HCT116 (cell line): ENCODE results near the gene STX12. TPM values are rescaled to one million over a fixed set of nuclear protein-coding genes. Genes with fewer than 3 reads are reported as not detected.

Experiments
- ATAC-seq: fragments of 200-7000 bp; cut with Tn5 transposase; 2 replicates; pipeline ENCODE4 v1.9.1; 2020; ENCODE audit warnings: mild to moderate bottlenecking, moderate library complexity
- BruUV-seq: library from RNA; stranded (reverse); fragments of 400-500 nt; replicated peaks from 2 replicates; lab custom pipeline; 2021; lab: Mats Ljungman, UMichigan
- CTCF ChIA-PET: fragments of 300-600 bp; sonication (Branson Sonifier 250); formaldehyde crosslinking; loops from one replicate; lab custom pipeline; 2021; ENCODE audit warnings: antibody characterized with exemption; lab: Charles Lee
- POLR2A ChIA-PET: fragments of 300-600, 350-600 bp; sonication (Branson Sonifier 250); formaldehyde crosslinking; loops from one replicate; lab custom pipeline; 2021; ENCODE audit warnings: antibody characterized with exemption; lab: Charles Lee
- RAD21 ChIA-PET, 2 experiments: fragments of 300-600 bp; sonication (Branson Sonifier 250); formaldehyde crosslinking; loops; one replicate each; lab custom pipeline; 2023; ENCODE audit warnings: low total read pairs in 2 of 2; ENCODE audit not compliant: uncharacterized antibody in 2 of 2, unreplicated experiment in 2 of 2, low non-redundant PET in 1 of 2; lab: Charles Lee
- DNase-seq: peaks from one replicate; pipeline ENCODE4 v3.0.0-alpha.2; 2010; ENCODE audit warnings: low read depth, low spot score
- H2AFZ ChIP-seq: fragments of 200-600 bp; shearing (Covaris generic), sonication (generic); 2 replicates; pipeline ENCODE4 v1.6.1; 2017; ENCODE audit warnings: low read depth, mixed run types, mixed read lengths, antibody characterized with exemption, low read length; ENCODE audit not compliant: poor library complexity, severe bottlenecking
- H3K27ac ChIP-seq: 2 replicates; pipeline ENCODE4 v1.5.1; 2012; ENCODE audit warnings: low read depth, low read length
- H3K27me3 ChIP-seq: fragments of 200-600 bp; sonication (generic); 2 replicates; pipeline ENCODE4 v1.6.1; 2016; ENCODE audit warnings: mixed run types, low read length, mixed read lengths; ENCODE audit not compliant: insufficient read depth
- H3K36me3 ChIP-seq, 2 experiments: fragments of 200-500 bp in 1 of 2; fragments of 200-600 bp in 1 of 2; sonication (Bioruptor generic) in 1 of 2; sonication (generic) in 1 of 2; 2 replicates each; pipeline versions ENCODE4 v1.5.1 to v1.6.1; 2014 to 2016; ENCODE audit warnings: low read length in 2 of 2, inconsistent platforms in 1 of 2, mixed read lengths in 1 of 2, mixed run types in 1 of 2; ENCODE audit not compliant: insufficient read depth in 2 of 2, control insufficient read depth in 1 of 2
- H3K4me1 ChIP-seq, 2 experiments: fragments of 200-600 bp in 1 of 2; sonication (generic) in 1 of 2; 2 replicates each; pipeline versions ENCODE4 v1.5.1 to v1.6.1; 2012 to 2017; ENCODE audit warnings: low read length in 2 of 2, inconsistent platforms in 1 of 2, mild to moderate bottlenecking in 1 of 2, mixed read lengths in 1 of 2, mixed run types in 1 of 2, moderate library complexity in 1 of 2; ENCODE audit not compliant: insufficient read depth in 2 of 2, control insufficient read depth in 1 of 2
- H3K4me2 ChIP-seq: fragments of 200-600 bp; sonication (generic); 2 replicates; pipeline ENCODE4 v1.6.1; 2017; ENCODE audit warnings: mixed run types, low read length, mixed read lengths
- H3K4me3 ChIP-seq, 2 experiments: fragments of 200-600 bp in 1 of 2; sonication (generic) in 1 of 2; replicated peaks in 1 of 2; 2 replicates each; pipeline ENCODE4 v1.5.1; 2011 to 2016; ENCODE audit warnings: low read length in 2 of 2, control low read depth in 1 of 2, low read depth in 1 of 2, mild to moderate bottlenecking in 1 of 2, mixed read lengths in 1 of 2, mixed run types in 1 of 2
- H3K79me2 ChIP-seq: fragments of 200-600 bp; sonication (generic); 2 replicates; pipeline ENCODE4 v1.6.1; 2017; ENCODE audit warnings: mild to moderate bottlenecking, mixed run types, low read length, moderate library complexity, mixed read lengths; ENCODE audit not compliant: insufficient read depth
- H3K9ac ChIP-seq: fragments of 200-600 bp; sonication (generic); 2 replicates; pipeline ENCODE4 v1.6.1; 2016; ENCODE audit warnings: low read length, mixed read lengths
- H3K9me2 ChIP-seq: fragments of 200-600 bp; sonication (generic), shearing (Covaris generic); 2 replicates; pipeline ENCODE4 v1.6.1; 2017; ENCODE audit warnings: mixed run types, mild to moderate bottlenecking, moderate library complexity; ENCODE audit not compliant: insufficient read depth
- H3K9me3 ChIP-seq, 2 experiments: fragments of 200-500 bp in 1 of 2; fragments of 200-600 bp in 1 of 2; sonication (Bioruptor generic) in 1 of 2; sonication (generic) in 1 of 2; 2 replicates each; pipeline ENCODE4 v1.6.1; 2014 to 2017; ENCODE audit warnings: low read length in 2 of 2, mixed read lengths in 2 of 2, inconsistent platforms in 1 of 2, low read depth in 1 of 2, mild to moderate bottlenecking in 1 of 2, mixed run types in 1 of 2, moderate library complexity in 1 of 2; ENCODE audit not compliant: control insufficient read depth in 1 of 2, insufficient read depth in 1 of 2
- H4K20me1 ChIP-seq: fragments of 200-600 bp; sonication (generic), shearing (Covaris generic); 2 replicates; pipeline ENCODE4 v1.6.1; 2017; ENCODE audit warnings: mixed run types, mild to moderate bottlenecking, moderate library complexity; ENCODE audit not compliant: insufficient read depth
- ATF3 ChIP-seq: IDR thresholded peaks from 2 replicates; pipeline ENCODE4 v1.6.1; 2012
- CBX3 ChIP-seq: IDR thresholded peaks from 2 replicates; pipeline ENCODE4 v1.6.1; 2012; ENCODE audit warnings: low read depth
- CEBPB ChIP-seq: IDR thresholded peaks from 2 replicates; pipeline ENCODE4 v1.6.1; 2012; ENCODE audit warnings: low read depth
- CTCF ChIP-seq, 3 experiments: fragments of 200-600 bp in 1 of 3; sonication (generic) in 1 of 3; IDR thresholded peaks in 2 of 3; conservative IDR thresholded peaks in 1 of 3; 2 replicates each; pipeline ENCODE4 v1.5.1; 2012 to 2017; ENCODE audit warnings: low read depth in 2 of 3, low read length in 2 of 3, antibody characterized with exemption in 1 of 3, borderline replicate concordance in 1 of 3, control low read depth in 1 of 3, mild to moderate bottlenecking in 1 of 3, mixed read lengths in 1 of 3, mixed run types in 1 of 3, moderate library complexity in 1 of 3; ENCODE audit not compliant: insufficient read depth in 1 of 3
- EGR1 ChIP-seq: IDR thresholded peaks from 2 replicates; pipeline ENCODE4 v1.6.1; 2012; ENCODE audit warnings: low read depth
- EZH2 ChIP-seq: fragments of 200-600 bp; sonication (generic); IDR thresholded peaks from 2 replicates; pipeline ENCODE4 v1.6.1; 2017; ENCODE audit warnings: antibody characterized with exemption, mixed run types
- FOSL1 ChIP-seq: IDR thresholded peaks from 2 replicates; pipeline ENCODE4 v1.6.1; 2012; ENCODE audit warnings: low read depth
- MAX ChIP-seq: IDR thresholded peaks from 2 replicates; pipeline ENCODE4 v1.6.1; 2012
- POLR2A ChIP-seq: IDR thresholded peaks from 2 replicates; pipeline ENCODE4 v1.7.0; 2011; ENCODE audit warnings: borderline replicate concordance; ENCODE audit not compliant: insufficient read depth, insufficient read length; ENCODE audit errors: extremely low read depth
- POLR2AphosphoS5 ChIP-seq: IDR thresholded peaks from 2 replicates; pipeline ENCODE4 v1.6.1; 2011; ENCODE audit warnings: mild to moderate bottlenecking, low read depth, low read length, moderate library complexity
- RAD21 ChIP-seq: IDR thresholded peaks from 2 replicates; pipeline ENCODE4 v1.6.1; 2012; ENCODE audit warnings: low read depth, mild to moderate bottlenecking
- SIN3A ChIP-seq: IDR thresholded peaks from 2 replicates; pipeline ENCODE4 v1.6.1; 2012; ENCODE audit warnings: low read depth
- SP1 ChIP-seq: IDR thresholded peaks from 2 replicates; pipeline ENCODE4 v1.6.1; 2012; ENCODE audit warnings: low read depth
- SRF ChIP-seq: IDR thresholded peaks from 2 replicates; pipeline ENCODE4 v1.6.1; 2012; ENCODE audit warnings: low read depth
- TCF7L2 ChIP-seq: IDR thresholded peaks from 2 replicates; pipeline ENCODE4 v1.7.0; 2011; ENCODE audit warnings: borderline replicate concordance, inconsistent platforms; ENCODE audit not compliant: insufficient read depth, insufficient read length; ENCODE audit errors: extremely low read depth
- ZNF274 ChIP-seq: fragments of 200-500 bp; sonication (Bioruptor generic); IDR thresholded peaks from 2 replicates; pipeline ENCODE4 v1.6.1; 2014; ENCODE audit warnings: mild to moderate bottlenecking, low read depth, low read length, inconsistent platforms
- intact Hi-C: fragments of 100-400 bp; cut with micrococcal nuclease; formaldehyde crosslinking; loops from 2 replicates; pipeline ENCODE4 v1.10.0; 2022
- total RNA-seq: library from RNA; stranded (reverse); gene quantifications from one replicate; pipeline ENCODE4 v1.2.1, GENCODE V29; 2021; ENCODE audit not compliant: unreplicated experiment

The STX12 gene
- total RNA-seq, 1 experiment from 2014 or later: 27.6 TPM

GRCh38 chr1:27823784-27824183 lies 50.8 kb downstream of the STX12 start:
- H3K4me2 ChIP-seq: no peak overlapping the region
- H3K4me1 ChIP-seq: peaks cover 5 to 12% of the 10 kb centered on the region in 2 experiments; a peak in 3 of 4 replicates
- no peaks in the 10 kb centered on the region for H3K79me2 ChIP-seq
- no peak overlapping the region for H3K9ac ChIP-seq
- RAD21 ChIA-PET: no interaction called here
- no peak for TF ChIP-seq CTCF (IDR thresholded peaks at IDR 0.05 in 2 of 3, conservative IDR thresholded peaks at IDR 0.05 in 1 of 3; ENCODE audit: borderline replicate concordance in 1 of 3, insufficient read depth in 1 of 3, low read depth in 2 of 3, low read length in 2 of 3)
- TF ChIP-seq MAX: no peak
- TF ChIP-seq POLR2AphosphoS5: no peak
- TF ChIP-seq EGR1: no peak
- no peak for TF ChIP-seq SRF
- TF ChIP-seq ATF3: no peak
- TF ChIP-seq RAD21: no peak
- no peak for DNase-seq
- no peak overlapping the region for H2AFZ ChIP-seq
- BruUV-seq: no TSS peak
- CTCF ChIA-PET: no interaction called here
- no peaks in the 10 kb centered on the region for H3K9me2 ChIP-seq
- no peak overlapping the region for H3K4me3 ChIP-seq
- no peak for ATAC-seq
- H3K27ac ChIP-seq: no peak overlapping the region
- H4K20me1 ChIP-seq: no peaks in the 10 kb centered on the region
- intact Hi-C loops: no loop called here
- H3K9me3 ChIP-seq: no peaks in the 10 kb centered on the region
- POLR2A ChIA-PET: no interaction called here
- H3K27me3 ChIP-seq: no peaks in the 10 kb centered on the region
- peaks cover 0 to 3% of the 10 kb centered on the region in 2 experiments; a peak in 1 of 4 replicates for H3K36me3 ChIP-seq

GRCh38 chr1:27824411-27824810 lies 51.4 kb downstream of the STX12 start:
- BruUV-seq: no TSS peak
- ChIA-PET POLR2A (no interaction called here), CTCF (no interaction called here), RAD21 (no interaction called here)
- Histone ChIP-seq H2AFZ (no peak overlapping the region), H3K4me2 (no peak overlapping the region), H3K4me3 (no peak overlapping the region), H3K27me3 (no peaks in the 10 kb centered on the region), H3K79me2 (no peaks in the 10 kb centered on the region), H4K20me1 (no peaks in the 10 kb centered on the region), H3K9me2 (no peaks in the 10 kb centered on the region), H3K27ac (no peak overlapping the region), H3K36me3 (peaks cover 0 to 3% of the 10 kb centered on the region in 2 experiments; a peak in 1 of 4 replicates), H3K9ac (no peak overlapping the region), H3K4me1 (peaks cover 5 to 12% of the 10 kb centered on the region in 2 experiments; a peak in 3 of 4 replicates), H3K9me3 (no peaks in the 10 kb centered on the region)
- no peak for ATAC-seq
- intact Hi-C loops: no loop called here
- DNase-seq: no peak
- no peak for TF ChIP-seq CBX3
- TF ChIP-seq ATF3: no peak
- TF ChIP-seq CTCF (IDR thresholded peaks at IDR 0.05 in 2 of 3, conservative IDR thresholded peaks at IDR 0.05 in 1 of 3; ENCODE audit: borderline replicate concordance in 1 of 3, insufficient read depth in 1 of 3, low read depth in 2 of 3, low read length in 2 of 3): no peak
- no peak for TF ChIP-seq FOSL1
- TF ChIP-seq SRF: no peak
- TF ChIP-seq EZH2: no peak
- no peak for TF ChIP-seq EGR1
- TF ChIP-seq CEBPB: no peak
- no peak for TF ChIP-seq SP1
- TF ChIP-seq MAX: no peak
- TF ChIP-seq TCF7L2: no peak
- no peak for TF ChIP-seq POLR2A
- TF ChIP-seq ZNF274: no peak
- no peak for TF ChIP-seq SIN3A
